GM21737 (cell line): ENCODE results near the gene KBTBD2.
A peak's percentile ranks its signal among the peaks of the same experiment; 100 is the strongest.
"Not testable (repeated sequence)": the region's sequence is repeated elsewhere in the genome, so short reads cannot be mapped to it uniquely, and the experiment has no call there.

Experiments used
- ATAC-seq: cut with Tn5 transposase; IDR thresholded peaks from one replicate; pipeline ENCODE4 v1.9.1; 2021; ENCODE audit warnings: mild to moderate bottlenecking, moderate library complexity; ENCODE audit not compliant: unreplicated experiment

KBTBD2 gene

DNA sequence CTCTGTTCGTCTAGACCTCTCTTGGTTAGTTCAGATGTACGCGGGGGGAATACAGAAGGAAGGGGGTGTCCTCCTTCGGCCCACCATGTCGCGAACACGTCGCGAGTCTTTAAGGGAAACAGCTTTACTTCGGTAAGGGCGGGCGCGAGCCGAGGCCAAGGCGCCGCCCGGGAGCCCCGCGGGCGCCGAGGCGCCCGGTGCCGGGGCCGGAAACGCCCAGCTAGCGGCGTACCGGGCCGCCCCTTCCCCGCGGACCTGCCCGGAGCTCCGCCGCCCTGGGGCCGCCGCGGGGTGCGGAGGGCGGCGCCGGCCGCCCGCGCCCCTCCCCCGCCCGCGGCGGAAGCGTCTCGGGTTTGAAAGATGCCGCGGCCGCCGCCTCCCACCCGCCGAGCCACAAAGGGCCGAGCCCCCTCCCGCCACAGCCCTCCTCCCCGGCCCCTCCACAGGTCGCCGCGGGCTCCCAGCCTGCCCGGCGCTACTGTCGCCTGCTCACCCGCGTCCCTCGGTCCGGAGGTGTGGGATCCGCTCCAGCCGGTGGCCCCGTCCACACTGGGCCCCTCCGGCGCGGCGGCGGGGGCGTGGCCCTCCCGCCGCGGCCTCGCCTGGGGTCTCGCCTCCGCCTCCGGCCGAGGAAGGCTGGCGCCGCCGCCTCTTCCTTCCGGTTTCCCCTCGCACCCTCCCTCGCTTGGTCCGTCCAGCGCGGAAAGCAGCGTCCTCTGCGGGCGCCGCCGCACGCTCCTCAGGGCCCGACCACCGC is at the start of gene KBTBD2:
KBTBD2 (minus strand) TSS at position 718 of the 757 bp plus-strand sequence. CDS start 12,156 bp downstream, outside the sequence.
- ATAC-seq, result peak; percentile 57

DNA sequence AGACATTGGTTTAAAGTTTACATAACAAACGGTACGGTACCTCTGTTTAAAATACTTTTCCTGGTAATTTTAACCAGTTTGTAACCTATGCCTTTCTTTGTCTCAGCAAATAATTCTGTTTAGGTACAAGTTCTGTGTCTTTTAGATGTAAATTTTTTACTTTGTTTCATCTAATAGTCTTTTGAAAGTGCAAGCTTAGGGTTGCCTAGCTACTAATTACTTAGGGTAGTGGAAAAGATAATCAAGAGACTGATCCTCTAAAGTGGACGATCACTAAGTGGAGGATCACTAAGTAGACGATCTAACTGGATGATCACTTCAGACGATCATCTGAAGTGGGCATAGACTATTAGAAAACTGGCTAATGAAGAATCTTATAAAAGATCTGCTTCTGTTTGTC is 49.6 kb upstream of the KBTBD2 start:
- ATAC-seq, result no peak

DNA sequence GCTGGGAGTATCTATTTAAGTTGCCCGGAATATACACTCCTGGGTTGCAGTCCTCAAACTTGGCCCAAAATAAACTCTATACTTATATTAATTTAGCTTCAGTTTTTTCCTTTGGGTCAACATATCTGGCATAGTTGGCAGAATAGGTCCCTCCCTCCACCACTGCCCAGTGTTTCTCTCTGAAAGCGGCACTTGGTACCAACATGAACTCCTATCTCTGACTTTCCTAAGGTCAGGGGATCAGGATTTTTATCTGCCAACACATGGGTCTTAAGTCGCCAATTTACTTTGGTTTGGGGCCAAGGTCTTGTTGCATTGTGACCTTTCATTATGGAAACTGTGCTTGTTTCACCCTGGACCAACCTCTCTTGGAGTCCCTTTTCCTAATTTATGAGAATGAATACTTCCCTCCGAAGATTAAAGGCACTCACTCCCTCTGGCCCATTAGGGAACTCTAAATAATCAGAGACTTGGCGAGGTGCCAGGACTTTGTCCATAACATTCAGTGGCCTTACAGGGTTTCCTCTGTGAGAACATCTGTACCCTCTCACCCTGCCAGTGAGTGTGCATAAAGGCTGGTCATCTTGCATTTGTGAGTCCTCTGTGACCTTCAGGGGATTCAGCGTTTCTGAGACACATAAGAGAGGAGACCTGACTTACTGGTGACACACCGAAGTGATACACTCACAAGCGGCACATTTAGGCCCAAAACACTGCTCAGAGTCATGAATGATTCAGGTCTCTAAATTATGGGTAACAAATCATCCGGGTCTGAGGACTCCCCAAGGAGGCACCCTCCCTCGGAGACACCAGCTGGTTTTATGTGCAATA is 46.0 kb upstream of the KBTBD2 start:
- ATAC-seq, result no peak

DNA sequence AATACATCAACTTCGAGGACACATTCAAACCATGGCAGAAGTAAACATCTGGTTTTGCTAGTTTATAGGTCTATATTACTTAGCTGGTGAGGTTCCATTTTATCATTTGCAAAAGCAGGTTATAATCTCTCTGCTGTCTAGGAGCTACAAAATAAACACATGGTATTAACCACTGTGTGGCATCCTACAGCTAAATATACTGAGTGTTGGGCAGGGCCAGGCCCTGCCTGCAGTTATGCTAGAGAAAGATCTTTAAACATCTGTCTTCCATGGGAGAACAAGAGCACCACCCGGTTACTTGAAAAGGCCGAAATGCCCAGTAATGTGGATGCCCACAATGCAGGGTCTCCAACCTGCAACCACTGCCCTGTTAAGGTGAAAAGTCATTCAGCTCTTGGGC is 45.1 kb upstream of the KBTBD2 start:
- no peak for ATAC-seq

DNA sequence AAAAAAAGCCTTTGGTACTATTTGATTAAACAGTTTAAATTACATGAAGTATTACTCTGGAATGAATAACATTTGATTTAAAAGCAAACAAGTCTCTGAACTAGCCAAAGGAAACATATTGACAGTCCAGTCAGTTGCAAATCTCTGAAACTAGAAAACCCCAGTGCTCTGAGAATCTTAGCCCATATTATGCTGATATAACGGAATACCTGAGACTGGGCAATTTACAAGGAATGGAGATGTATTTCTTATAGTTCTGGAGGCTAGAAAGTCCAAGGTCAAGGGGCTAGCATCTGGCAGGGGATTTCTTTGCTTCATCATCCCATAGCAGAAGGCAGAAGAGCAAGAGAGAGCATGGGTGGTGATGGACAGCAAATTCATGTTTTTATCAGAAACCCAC is 44.0 kb upstream of the KBTBD2 start:
- ATAC-seq, result no peak

DNA sequence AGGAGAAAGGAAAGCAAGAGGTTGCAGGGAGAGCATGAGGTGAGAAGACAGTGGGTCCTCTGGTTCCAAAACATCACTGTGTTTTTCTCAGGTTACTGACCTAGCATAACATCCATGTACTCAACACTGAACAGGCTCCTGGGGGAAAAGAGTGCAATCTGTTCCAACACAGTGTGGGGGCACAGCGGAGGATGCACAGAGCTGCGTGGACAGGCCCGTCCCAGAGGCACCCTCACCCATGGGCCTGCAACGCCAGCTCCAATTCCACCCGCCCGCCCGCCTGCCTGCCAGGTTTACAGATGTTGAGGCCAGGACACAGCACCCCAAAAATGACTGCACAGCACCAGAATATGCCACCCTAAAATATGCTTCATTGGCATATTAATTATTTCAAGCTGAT is 38.8 kb upstream of the KBTBD2 start:
- no peak for ATAC-seq

DNA sequence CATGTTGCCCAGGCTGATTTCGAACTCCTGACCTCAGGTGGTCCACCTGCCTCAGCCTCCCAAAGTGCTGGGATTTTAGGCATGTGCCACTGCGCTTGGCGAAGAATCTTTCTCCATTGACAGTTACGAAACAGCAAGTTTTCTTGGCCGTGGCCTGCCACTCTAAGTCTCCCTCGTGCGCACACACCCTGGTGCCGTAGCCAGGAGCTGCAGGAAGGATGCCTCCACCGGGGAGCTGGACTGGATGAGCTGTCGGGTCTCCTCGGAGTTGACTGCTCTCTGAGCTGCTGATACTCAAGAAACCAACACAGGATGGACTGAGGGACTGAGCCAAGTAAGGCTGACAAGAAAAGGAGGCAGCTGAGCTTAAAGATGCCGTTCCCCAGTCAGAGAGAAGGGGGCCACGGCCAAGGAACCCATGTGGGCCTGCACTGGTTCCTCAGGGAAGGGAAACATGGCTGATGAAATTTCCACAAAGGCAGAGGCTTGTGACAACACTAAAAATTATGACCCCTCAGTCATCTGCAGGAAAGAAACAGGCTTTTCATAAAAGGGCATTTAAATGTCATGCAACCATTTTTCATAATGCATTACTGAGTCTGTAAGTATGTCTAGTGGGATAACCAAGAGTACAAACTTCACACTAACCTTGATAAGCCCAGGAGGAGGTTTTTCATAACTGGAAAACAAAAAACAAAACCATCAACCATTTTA is 38.0 kb upstream of the KBTBD2 start:
- ATAC-seq, result no peak

DNA sequence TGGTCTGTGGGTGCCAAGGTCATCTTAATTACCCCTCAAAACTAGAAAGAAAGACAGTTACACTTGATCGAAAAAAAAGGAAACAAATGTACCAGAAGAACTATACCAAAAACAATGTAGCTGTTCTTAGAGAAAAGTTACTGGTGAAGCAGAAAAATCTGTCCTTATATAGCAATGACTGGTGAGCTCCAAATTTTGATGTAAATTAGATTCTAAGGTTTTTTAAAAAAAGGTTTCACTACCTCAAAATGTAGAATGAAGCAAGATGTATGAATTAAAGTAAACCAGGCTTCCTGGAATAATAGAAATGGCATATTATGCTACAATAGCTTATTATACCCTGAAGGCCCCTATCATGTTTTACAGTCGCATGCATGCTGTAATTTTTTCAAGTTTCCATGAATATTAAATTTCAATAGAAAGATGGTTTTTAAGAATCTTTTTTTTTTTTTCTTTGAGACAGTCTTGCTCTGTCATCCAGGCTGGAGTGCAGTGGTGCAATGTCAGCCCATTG is 37.3 kb upstream of the KBTBD2 start:
- no peak for ATAC-seq

DNA sequence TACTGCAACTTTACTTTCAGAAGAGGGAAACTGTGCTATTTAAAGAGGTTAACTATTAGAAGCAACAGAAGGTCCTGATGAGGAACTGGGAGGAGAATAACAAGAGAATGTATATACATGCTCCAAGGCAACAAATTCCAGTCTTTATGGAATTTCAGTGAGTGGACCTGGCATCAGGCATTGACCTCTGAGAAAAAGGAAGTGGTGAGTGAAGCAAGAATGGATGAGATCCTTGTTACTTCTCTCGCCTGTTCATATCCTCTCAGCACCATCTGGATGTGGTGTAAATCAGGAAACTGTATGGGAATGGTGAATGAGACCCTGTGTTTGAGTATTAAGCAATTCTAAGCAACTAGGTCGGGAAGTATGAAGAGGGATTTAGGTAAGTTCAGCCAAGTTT is 30.3 kb upstream of the KBTBD2 start:
- no peak for ATAC-seq

DNA sequence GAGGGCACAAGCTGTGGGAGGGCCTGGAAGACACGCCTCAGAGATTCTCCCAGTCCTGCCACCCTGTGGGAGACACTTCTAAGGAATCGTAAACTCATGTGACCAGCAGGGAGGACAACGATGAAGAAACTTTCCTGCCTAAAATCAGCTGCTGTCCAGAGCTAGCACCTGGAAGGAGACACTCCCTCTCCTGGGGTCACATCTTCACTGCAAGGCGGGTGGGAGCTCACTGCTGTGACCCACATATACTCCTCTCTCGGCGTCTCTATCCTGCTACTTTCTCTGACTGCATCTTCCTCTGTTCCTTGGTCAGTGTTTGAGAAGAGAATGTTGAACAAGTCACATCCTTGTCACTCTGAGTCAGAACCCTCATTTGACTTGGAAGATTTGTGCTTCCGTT is 25.4 kb upstream of the KBTBD2 start:
- ATAC-seq, result not testable (repeated sequence)

DNA sequence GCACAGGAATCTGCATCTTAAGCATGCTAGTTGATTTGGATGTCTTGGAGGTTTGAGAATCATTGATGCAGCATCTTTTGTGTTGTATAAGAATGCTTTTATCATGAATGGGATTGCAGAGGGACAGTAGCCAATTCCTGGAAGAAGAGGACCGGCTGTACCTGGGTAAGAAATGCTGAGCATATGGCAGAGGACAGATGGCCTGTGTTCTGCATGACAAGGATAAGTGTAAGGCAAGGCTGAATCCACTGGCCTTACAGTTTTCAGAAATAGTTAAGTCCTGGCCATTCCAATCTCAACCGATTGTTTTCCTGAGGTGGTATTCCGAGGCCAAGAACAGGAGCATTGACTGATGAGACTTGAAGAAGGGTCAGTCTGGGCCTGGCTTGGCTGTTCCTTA is 24.4 kb upstream of the KBTBD2 start:
- no peak for ATAC-seq

DNA sequence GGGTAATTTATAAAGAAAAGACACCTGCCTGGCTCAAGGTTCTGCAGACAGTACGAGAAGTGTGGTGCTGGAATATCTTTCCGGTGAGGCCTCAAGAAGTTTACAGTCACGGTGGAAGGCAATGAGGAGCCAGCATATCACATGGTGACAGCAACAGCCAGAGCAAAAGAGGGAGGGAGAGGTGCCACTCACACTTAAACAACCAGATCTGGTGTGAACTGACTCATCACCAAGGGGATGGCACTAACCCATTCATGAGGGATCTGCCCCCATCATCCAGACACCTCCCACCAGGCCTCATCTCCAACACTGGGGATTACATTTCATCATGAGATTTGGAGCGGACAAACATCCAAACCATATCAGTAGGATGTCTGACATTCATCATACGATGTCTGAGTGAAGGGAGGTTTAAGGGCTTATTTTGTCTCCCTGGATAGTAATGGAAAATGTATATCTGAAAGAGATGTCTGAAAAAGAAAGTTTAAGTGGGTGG is 23.5 kb upstream of the KBTBD2 start:
- ATAC-seq, result no peak

DNA sequence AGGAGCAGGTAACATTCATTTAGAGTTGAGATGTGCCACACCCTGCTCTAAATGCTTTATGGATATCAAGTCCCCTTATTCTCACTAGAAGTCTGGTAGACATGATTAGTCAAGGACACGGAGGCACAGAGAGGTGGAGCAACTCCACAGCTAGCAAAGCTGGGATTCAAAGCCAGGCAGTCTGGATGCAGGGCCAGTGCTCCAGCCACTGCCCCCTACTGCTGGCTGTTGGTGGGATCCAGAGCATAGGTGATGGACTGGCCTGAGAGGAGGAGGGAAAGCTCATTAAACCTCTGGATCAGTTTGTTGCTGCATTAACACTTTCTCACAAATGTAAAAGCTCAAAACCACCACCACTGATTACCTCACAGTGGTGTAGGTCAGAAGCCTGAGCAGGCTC is 22.6 kb upstream of the KBTBD2 start:
- no peak for ATAC-seq

DNA sequence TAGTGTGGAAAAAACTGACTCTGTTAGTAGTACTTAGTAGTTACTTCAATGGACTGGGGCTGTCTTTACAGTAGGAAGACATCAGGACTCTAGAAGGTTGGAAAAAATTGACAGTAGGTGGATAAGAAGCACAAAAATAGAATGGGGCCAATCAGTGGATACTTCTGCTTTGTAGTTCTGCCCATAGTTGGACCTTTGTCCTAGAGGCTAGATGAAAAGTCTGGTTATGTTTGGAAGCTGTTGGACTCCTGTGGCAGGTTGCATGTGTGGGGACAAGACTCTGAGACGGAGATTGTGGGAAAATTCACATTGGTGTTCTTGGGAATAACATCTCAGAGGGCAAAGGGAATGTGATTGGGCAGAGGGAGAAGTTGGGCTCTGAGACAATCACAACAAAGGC is 18.6 kb upstream of the KBTBD2 start:
- no peak for ATAC-seq

DNA sequence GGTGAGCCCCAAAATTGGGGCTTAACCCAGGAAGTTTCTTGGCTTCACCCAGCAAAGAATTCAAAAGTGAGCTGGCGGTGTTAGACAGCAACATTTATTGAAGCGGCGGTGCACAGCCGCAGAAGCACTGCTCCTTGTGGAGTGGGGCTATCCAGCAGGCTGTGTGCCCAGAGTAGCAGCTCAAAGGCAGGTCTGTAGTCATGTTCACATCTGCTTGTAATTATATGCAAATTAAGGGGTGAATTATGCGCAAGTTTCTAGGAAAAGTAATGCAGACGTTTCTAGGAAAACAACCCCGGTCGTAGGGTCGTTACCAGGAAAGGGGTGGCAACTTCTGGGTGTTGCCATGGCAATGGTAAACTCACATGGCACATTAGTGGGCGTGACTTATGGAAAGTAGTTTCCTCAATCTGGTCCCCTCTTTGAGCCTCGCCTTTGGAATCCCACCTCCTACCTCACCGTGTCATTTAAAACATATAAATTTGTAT is 13.7 kb upstream of the KBTBD2 start:
- no peak for ATAC-seq

DNA sequence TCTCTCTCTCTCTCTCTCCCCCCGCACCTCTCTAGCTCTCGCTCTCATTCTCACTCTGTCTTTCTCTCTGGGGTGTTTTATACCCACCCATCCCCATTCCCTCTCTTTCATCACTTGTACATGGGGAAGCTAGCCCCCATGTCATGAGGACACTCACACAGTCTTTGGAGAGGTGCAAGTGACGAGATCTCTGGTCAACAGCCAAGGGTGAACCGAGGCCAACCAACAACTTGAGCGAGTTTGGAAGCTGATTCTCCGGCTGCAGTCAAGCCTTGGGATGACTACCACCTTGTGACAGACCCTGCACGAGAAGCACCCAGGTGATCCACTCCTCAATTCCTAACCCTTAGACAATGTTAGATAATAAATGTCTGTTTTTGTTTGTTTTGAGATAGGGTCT is 10.1 kb upstream of the KBTBD2 start:
- ATAC-seq, result no peak

DNA sequence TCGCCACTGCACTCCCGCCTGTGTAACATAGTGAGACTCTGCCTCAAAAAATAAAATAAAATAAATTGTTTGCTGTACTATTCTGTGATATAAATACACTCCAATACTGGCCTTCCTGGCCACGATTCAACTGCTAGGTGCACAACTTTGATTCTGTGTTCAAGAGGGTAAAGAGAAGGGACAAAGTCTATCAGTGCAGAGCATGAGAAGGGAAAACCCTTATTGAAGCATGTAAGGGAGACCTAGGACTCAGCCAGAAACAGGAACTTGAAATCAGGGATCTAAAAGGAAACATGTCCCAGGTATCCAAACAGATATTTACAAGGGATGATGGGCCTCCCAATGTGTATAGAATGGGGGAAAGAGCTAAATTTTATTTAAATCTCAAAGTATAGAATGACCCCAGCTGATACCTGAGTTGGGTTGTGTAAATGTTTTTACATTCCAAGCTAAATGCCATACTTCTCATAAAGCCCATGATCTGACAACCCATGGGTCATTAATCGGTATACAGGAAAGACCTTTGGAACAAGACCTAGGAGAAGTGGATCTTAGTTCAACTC is 9.0 kb upstream of the KBTBD2 start:
- no peak for ATAC-seq

DNA sequence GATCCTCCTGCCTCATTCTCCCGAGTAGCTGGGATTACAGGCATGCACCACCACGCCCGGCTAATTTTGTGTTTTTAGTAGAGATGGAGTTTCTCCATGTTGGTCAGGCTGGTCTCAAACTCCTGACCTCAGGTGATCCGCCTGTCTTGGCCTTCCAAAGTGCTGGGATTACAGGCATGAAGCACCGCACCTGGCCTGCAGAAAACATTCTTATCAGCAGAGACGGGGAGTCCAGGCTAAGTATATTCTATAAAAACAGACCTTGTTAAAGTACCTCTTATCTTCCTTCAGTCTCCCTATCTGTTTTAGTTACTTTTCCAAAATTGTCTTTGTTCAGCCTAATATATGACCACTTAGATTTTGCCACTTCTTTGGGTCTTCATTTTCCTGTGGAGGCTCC is 5.8 kb upstream of the KBTBD2 start:
- not testable (repeated sequence) for ATAC-seq

DNA sequence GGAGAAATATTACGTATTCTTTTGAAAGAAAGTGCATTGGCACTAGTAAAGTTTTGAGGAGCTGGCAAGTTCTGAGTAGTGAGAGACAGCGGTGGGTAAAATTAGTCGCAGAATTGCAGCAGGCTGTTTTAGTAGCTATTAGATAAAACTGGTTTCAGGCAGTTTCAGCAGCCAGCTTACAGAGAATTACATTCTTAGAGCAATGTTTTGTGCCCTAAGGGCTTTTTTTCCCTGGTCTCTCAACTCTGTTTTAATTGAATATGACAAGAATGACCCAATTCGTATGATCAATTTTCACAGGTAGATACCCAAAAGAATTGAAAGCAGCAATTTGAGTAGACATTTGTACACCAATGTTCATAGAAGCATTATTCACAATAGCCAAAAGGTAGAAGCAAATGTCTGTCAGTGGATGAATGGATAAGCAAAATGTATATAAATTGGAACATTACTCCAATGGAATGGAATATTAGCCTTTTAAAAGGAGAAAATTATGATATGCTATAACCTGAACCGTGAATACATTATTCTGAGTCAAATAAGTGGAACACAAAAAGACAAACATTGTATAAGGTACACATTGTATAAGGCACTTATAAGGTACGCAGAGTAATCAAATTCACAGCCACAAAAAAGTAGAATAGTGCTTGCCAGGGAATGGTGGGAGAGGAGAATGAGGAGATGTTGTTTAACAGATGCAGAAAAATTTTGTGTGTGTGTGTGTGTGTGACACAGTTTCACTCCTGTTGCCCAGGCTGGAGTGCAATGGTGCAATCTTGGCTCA is 5.2 kb upstream of the KBTBD2 start:
- no peak for ATAC-seq

DNA sequence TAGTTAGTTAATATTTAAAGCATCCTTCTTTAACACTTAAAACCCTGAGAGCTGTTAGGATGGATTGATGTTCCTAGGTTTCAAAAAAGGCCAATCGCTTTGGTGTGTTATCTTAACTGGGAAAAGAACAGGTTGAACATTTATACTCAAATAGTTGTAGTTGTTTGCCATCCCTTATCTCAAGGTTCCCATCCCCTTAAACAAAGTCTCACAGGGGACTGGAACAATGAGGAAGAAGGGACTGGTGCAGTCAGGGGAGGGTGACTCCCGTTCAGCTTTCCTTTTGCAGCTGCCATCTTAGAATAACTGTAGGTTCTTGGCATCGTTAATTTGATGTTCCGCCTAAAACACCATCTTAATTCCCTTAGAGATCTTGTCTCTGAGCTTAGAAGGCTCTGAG is 2.6 kb upstream of the KBTBD2 start:
- ATAC-seq, result no peak
